Measurements from ENCODE around the gene PDE4B. TPM values are rescaled to one million over a fixed set of nuclear protein-coding genes. Genes with fewer than 3 reads are reported as not detected.
"Not testable (repeated sequence)": the region's sequence is repeated elsewhere in the genome, so short reads cannot be mapped to it uniquely, and the experiment has no call there.

Gene PDE4B
- total RNA-seq, 1 donor from 2014 or later, result 163 TPM

DNA sequence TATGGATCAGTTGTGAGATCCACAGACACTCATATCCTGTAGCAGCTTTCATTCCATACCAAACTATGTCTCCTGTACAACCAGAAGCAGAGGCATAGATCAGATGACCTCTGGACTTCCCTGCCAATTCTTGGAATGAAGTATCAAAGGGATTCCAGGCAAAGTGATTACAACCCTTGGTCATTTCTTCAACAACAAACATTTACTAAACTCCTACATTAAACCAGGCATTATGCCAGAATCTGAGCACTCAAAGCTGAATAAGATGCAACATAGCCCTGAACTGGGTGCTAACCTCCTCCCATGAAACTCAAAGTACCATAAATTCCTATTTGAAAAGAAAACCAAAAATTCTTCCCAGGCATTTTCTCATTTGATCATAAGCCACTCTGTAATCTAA is 620.0 kb downstream of the PDE4B start:
- DNase-seq (ENCODE audit: low read depth in 2 of 2), result peak in 1 of 2 donors; percentile 27

DNA sequence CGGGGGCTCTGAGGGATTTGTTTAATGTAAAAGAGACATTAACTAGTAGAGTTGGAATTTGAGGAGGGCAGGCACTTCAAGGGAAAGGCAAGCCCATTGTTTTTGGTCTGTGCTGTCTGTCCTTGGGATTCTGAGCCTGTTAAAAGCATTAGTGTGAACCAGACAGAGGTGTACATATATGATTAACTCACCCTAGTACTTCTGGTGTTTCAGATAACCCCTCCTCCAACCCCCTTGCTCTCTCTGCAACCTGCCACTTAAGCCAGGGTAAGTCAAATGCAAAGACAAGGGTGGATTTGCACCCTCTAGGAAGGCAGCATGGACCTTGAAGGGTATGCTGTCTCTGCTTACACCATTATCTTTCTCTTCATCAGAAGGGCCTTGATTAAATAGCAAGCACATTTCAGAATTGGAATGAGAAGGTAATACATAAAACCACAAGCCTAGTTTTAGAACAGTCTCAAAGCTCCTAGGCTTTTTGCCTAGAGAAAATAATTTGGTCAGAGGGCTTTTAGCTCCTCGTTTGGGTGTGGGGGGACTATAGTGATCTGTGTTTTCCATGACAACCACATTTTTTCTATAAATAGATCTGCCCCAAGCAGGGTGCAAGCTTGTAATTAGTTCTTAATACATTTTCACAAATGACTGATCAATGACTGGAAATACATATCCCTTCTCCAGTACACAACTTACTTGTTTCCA is 620.6 kb downstream of the PDE4B start:
- DNase-seq (ENCODE audit: low read depth in 2 of 2), result no peak

DNA sequence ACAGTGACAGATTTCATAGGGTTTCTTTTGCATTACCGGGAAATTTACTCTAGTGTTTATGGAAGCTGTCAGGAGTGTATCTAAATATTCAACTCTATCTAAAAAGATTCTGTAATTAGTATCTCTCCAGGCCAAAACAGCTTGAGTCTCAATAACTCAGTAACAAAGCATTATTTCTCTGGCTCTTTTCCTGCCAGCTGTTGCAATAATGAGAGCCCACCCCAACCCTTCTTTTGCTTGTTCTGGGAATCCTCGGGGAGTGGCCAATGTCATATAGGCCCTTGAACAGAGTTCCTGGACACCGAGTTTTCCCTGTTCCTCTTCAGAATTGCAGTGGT is 621.1 kb downstream of the PDE4B start:
- no peak for DNase-seq (ENCODE audit: low read depth in 2 of 2)

DNA sequence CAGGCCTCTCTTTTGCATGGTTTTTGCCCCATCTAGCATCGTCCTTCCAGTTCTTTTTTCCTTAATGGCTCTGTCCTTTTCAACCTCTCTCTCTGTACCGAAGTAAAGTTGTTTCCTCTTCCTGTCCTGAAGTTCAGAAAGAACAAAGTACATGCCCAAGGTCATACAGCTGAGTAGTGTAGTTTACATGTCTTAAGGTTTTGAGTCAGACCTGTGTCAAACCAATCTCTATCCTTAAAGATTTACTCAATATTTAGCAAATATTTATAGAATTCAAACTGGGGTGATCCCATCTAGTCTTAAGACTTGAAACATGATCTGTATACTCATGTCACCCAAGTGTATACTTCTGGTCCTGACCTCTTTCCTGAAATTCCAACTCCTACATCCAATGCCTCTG is 622.6 kb downstream of the PDE4B start:
- DNase-seq (ENCODE audit: low read depth in 2 of 2), result no peak

DNA sequence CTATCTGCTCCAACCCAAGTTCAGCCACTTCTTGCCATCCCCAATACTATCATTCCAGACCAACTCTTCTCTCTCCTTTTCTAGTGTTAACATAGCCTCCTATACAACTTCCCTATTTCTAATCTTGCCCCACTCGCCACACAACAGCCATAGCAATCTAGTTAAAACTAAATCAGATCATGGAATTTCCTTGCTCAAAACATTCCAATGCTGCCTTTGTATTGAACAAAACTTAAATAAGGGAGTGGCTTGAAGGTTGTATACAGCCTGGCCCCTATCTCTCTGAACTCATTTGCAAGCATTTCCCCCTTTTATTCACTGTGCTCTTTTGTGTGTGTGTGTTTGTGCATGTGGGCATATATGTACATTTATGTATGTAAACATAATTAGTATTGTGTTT is 623.2 kb downstream of the PDE4B start:
- DNase-seq (ENCODE audit: low read depth in 2 of 2), result no peak

DNA sequence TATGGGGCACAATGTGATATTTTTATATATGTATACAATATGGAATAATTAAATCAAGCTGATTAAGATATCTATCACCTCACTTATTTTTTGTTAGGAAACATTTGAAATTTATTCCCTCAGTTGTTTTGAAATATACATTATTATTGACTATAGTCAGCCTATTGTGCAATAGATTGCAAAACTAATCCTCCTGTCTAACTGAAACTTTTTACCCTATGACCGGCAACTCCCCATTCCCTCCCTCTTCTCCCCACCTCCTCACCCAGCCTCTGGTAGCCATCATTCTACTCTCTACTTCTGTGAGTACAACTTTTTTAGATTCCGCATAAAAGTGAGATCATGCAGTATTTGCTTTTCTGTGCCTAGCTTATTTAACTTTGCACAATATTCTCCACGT is 623.6 kb downstream of the PDE4B start:
- DNase-seq (ENCODE audit: low read depth in 2 of 2), result no peak

DNA sequence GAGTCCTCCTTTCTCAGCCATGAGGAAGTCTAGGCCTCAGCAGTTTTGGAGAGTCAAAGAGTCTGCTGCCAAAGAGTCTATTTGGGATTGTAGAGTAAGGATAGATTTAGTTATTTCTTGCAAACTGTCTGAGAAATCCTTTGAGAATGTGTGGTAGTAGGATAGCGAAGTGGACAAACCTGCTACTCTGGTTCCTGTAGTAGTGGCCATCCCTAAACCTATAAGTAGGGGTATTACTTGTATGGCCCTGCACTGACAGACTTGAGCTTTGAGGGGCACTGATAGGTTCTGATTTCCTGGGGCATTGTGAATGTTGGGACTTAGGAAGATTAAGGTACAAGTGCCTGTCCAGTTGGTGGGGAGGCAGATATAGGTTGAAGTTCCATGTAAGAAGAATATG is 625.3 kb downstream of the PDE4B start:
- DNase-seq (ENCODE audit: low read depth in 2 of 2), result no peak

DNA sequence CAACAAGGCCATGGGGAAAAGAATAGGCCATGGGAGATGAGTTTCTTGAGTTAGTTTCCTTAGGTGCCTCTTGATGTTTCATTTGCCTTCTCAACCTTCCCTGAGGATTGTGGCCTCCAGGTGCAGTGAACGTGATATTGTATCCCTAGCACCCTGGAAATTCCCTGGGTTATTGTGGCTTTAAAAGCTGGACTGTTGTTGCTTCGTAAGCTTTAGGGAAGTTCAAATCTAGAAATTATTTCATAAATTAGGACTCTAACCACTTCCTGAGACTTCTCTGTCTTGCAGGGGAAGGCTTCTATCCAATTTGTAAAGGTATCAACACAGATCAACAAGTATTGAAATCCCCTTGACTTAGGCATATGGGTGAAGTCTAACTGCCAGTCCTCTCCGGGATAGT is 627.5 kb downstream of the PDE4B start:
- not testable (repeated sequence) for DNase-seq (ENCODE audit: low read depth in 2 of 2)

DNA sequence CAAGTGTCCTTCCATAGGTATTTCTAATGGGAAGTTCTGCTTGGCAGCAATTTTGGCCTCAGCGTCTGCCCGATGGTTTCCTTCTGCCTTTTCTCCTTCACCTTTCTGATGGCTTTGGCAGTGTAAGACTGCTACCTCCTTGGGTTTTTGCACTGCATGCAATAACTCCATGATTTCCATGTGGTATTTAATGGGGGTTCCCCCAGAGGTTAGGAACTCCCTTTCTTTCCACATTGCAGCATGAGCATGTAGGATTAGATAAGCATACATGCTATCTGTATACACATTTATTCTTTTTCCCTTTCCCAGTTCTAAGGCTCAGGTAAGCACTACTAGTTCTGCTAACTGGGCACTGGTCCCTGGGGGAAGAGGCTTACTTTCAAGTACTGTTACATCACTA is 628.2 kb downstream of the PDE4B start:
- DNase-seq (ENCODE audit: low read depth in 2 of 2), result not testable (repeated sequence)

DNA sequence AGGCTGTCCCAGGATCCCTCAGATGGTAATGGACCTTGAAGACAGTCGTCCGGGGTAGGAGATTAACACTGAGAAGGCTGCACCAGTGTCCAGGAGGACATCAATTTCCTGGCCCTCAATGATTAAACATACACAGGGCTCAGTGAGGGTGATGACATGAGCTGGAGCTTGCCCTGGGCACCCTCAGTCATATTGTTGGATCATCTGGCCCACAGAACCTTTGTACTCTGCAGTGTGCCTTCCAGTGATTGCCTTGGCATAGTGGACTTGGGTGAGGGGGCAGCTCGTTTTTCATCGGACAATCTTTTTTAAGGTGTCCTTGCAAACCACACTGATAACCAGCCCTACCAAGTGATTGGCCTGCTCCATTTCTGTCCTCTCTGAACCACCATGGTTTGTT is 630.1 kb downstream of the PDE4B start:
- DNase-seq (ENCODE audit: low read depth in 2 of 2), result no peak
